GM12891 (cell line): ENCODE results near the gene SSPN.

Source experiments
- POLR2A ChIP-seq: IDR thresholded peaks from 2 replicates; pipeline ENCODE4 v1.6.1; 2011; ENCODE audit warnings: low read depth, low read length, control low read depth
- POLR2AphosphoS5 ChIP-seq: IDR thresholded peaks from 2 replicates; pipeline ENCODE4 v1.6.1; 2011; ENCODE audit warnings: low read depth, low read length, control low read depth
- POU2F2 ChIP-seq: IDR thresholded peaks from 2 replicates; pipeline ENCODE4 v1.6.1; 2011; ENCODE audit warnings: low read depth, mild to moderate bottlenecking, control low read depth, low read length, moderate library complexity
- SPI1 ChIP-seq: IDR thresholded peaks from 2 replicates; pipeline ENCODE4 v1.6.1; 2011; ENCODE audit warnings: low read depth, low read length, control low read depth
- TAF1 ChIP-seq: IDR thresholded peaks from 2 replicates; pipeline ENCODE4 v1.6.1; 2011; ENCODE audit warnings: low read depth, low read length, control low read depth

DNA sequence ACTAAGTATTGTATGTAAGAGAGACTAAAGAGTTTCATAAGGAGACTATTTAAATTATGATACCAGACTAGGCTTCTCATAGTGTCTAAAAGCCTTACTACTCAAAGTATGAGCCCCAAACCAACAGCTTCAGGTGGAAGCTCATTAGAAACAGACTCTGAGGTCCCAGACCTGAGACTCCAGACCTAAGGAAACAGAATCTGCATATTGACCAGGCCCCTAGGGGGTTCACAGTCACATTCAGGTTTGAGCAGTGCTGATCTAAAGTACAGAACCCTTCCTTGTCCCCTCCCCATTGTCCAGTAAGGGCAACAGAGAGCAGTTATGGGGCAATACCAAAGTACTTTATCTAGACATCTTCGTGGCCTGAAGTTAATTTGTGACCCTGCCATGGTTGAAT lies 87.7 kb downstream of the SSPN start:
- TF ChIP-seq POLR2AphosphoS5 = no peak
- TF ChIP-seq POLR2A = no peak
- TF ChIP-seq TAF1 = no peak
- TF ChIP-seq SPI1 = no peak
- no peak for TF ChIP-seq POU2F2
